IMR-90 (cell line): ENCODE measurements around the gene TTC21A. TPM values are rescaled to one million over a fixed set of nuclear protein-coding genes. Genes with fewer than 3 reads are reported as not detected.

ENCODE experiments used
- ATAC-seq: fragments of 200-7000 bp; cut with Tn5 transposase; 2 replicates; pipeline ENCODE4 v1.9.1; 2020; ENCODE audit warnings: low read depth, mild to moderate bottlenecking, moderate library complexity
- BruUV-seq: library from RNA; stranded (reverse); fragments of 400-500 nt; replicated peaks from 2 replicates; lab custom pipeline; 2021; lab: Mats Ljungman, UMichigan
- CTCF ChIA-PET: fragments of 300-600 bp; formaldehyde crosslinking; extraction: SDS; loops from one replicate; lab custom pipeline; 2021; ENCODE audit warnings: antibody characterized with exemption; lab: Yijun Ruan, JAX
- POLR2A ChIA-PET: fragments of 300-600 bp; sonication (Branson Sonifier 250); formaldehyde crosslinking; loops from one replicate; lab custom pipeline; 2022; ENCODE audit warnings: antibody characterized with exemption; ENCODE audit not compliant: unreplicated experiment; lab: Charles Lee
- DNase-seq: peaks from one replicate; pipeline ENCODE4 v3.0.0; 2013
- H2AFZ ChIP-seq: replicated peaks from 2 replicates; pipeline ENCODE3; 2013; ENCODE audit warnings: low read length, mild to moderate bottlenecking; ENCODE audit not compliant: poor library complexity
- H2AK5ac ChIP-seq: 2 replicates; pipeline ENCODE4 v1.6.1; 2013; ENCODE audit warnings: low read depth, low read length, inconsistent platforms
- H2AK9ac ChIP-seq: replicated peaks from 2 replicates; pipeline ENCODE3; 2013; ENCODE audit warnings: mild to moderate bottlenecking, low read depth, low read length, moderate library complexity; ENCODE audit not compliant: poor library complexity
- H2BK120ac ChIP-seq: 2 replicates; pipeline ENCODE4 v1.6.1; 2013; ENCODE audit warnings: low read depth, low read length, inconsistent platforms
- H2BK15ac ChIP-seq: 3 replicates; pipeline ENCODE4 v1.6.1; 2013; ENCODE audit warnings: low read depth, low read length, inconsistent platforms
- H2BK20ac ChIP-seq: 2 replicates; pipeline ENCODE4 v1.6.1; 2013; ENCODE audit warnings: low read depth, mild to moderate bottlenecking, inconsistent platforms, low read length, moderate library complexity
- H2BK5ac ChIP-seq: 2 replicates; pipeline ENCODE4 v1.6.1; 2013; ENCODE audit warnings: mild to moderate bottlenecking, low read depth, low read length, inconsistent platforms; ENCODE audit not compliant: poor library complexity, severe bottlenecking
- H3K14ac ChIP-seq: replicated peaks from 2 replicates; pipeline ENCODE4 v1.6.1; 2013; ENCODE audit warnings: low read depth, low read length, inconsistent platforms
- H3K18ac ChIP-seq: 2 replicates; pipeline ENCODE4 v1.6.1; 2013; ENCODE audit warnings: low read depth, low read length, control low read depth
- H3K23ac ChIP-seq: 2 replicates; pipeline ENCODE4 v1.6.1; 2013; ENCODE audit warnings: low read depth, low read length, inconsistent platforms
- H3K27ac ChIP-seq: 2 replicates; pipeline ENCODE4 v1.5.1; 2013; ENCODE audit warnings: mild to moderate bottlenecking, control low read depth, low read length; ENCODE audit not compliant: insufficient read depth
- H3K27me3 ChIP-seq: 2 replicates; pipeline ENCODE4 v1.6.1; 2013; ENCODE audit warnings: low read length; ENCODE audit not compliant: control insufficient read depth, insufficient read depth
- H3K36me3 ChIP-seq: 2 replicates; pipeline ENCODE4 v1.6.1; 2013; ENCODE audit warnings: low read length, mixed read lengths; ENCODE audit not compliant: control insufficient read depth, insufficient read depth
- H3K4ac ChIP-seq: 2 replicates; pipeline ENCODE4 v1.6.1; 2013; ENCODE audit warnings: low read depth, low read length, inconsistent platforms
- H3K4me1 ChIP-seq: 2 replicates; pipeline ENCODE4 v1.6.1; 2013; ENCODE audit warnings: low read length, mixed read lengths; ENCODE audit not compliant: control insufficient read depth, insufficient read depth
- H3K4me2 ChIP-seq: 2 replicates; pipeline ENCODE4 v1.6.1; 2013; ENCODE audit warnings: low read depth, mild to moderate bottlenecking, control low read depth, low read length, moderate library complexity
- H3K4me3 ChIP-seq: 2 replicates; pipeline ENCODE4 v1.5.1; 2013; ENCODE audit warnings: low read depth, mild to moderate bottlenecking, control low read depth, low read length, moderate library complexity; ENCODE audit not compliant: insufficient read depth
- H3K56ac ChIP-seq: 2 replicates; pipeline ENCODE4 v1.6.1; 2013; ENCODE audit warnings: low read length, inconsistent platforms; ENCODE audit not compliant: insufficient read depth; ENCODE audit errors: extremely low read depth
- H3K79me1 ChIP-seq, 2 experiments: 2 replicates each; pipeline ENCODE4 v1.6.1; 2013; ENCODE audit warnings: low read length in 2 of 2, inconsistent platforms in 1 of 2, low read depth in 1 of 2
- H3K9ac ChIP-seq: 2 replicates; pipeline ENCODE4 v1.6.1; 2013; ENCODE audit warnings: low read depth, low read length, control low read depth
- H3K9me1 ChIP-seq: 2 replicates; pipeline ENCODE4 v1.6.1; 2013; ENCODE audit warnings: low read length, inconsistent platforms; ENCODE audit not compliant: insufficient read depth
- H3K9me3 ChIP-seq: 2 replicates; pipeline ENCODE4 v1.6.1; 2013; ENCODE audit warnings: low read length; ENCODE audit not compliant: control insufficient read depth, insufficient read depth
- H4K20me1 ChIP-seq: 2 replicates; pipeline ENCODE4 v1.6.1; 2013; ENCODE audit warnings: low read length, inconsistent platforms; ENCODE audit not compliant: insufficient read depth
- H4K5ac ChIP-seq: 2 replicates; pipeline ENCODE4 v1.6.1; 2013; ENCODE audit warnings: mild to moderate bottlenecking, low read depth, low read length, control low read depth
- H4K8ac ChIP-seq, 2 experiments: 2 replicates each; pipeline ENCODE4 v1.6.1; 2013; ENCODE audit warnings: low read depth in 2 of 2, low read length in 2 of 2, control low read depth in 1 of 2, inconsistent platforms in 1 of 2
- H4K91ac ChIP-seq: 2 replicates; pipeline ENCODE4 v1.6.1; 2013; ENCODE audit warnings: low read depth, low read length, inconsistent platforms; ENCODE audit not compliant: insufficient read depth
- POLR2A ChIP-seq: IDR thresholded peaks from 2 replicates; pipeline ENCODE4 v1.6.1; 2012; ENCODE audit warnings: mild to moderate bottlenecking, low read depth, low read length
- WGBS, 2 experiments: methylation state at CpG; one replicate each; pipeline versions ENCODE4 v1.1.5 to v1.1.7; 2013; ENCODE audit warnings: missing lambda C conversion rate in 2 of 2; ENCODE audit not compliant: insufficient read length in 1 of 2; ENCODE audit errors: extremely low coverage in 2 of 2; 5-methylcytosine and 5-hydroxymethylcytosine counted together
- dilution Hi-C: fragments of 300-500 bp; cut with HindIII; formaldehyde crosslinking; loops from one replicate; pipeline ENCODE4 v1.14.3; 2018; ENCODE audit warnings: low sequenced_read_pairs; ENCODE audit not compliant: unreplicated experiment
- in situ Hi-C: fragments of 300-500 bp; cut with MboI; formaldehyde crosslinking; loops from 3 replicates; pipeline ENCODE4 v1.14.3; 2019; ENCODE audit warnings: low sequenced_read_pairs, inconsistent platforms, mixed read lengths
- intact Hi-C: fragments of 100-400 bp; cut with micrococcal nuclease; formaldehyde crosslinking; loops from 2 replicates; pipeline ENCODE4 v1.10.0; 2022
- polyA plus RNA-seq, 3 experiments: library from polyadenylated mRNA; depleted of rRNA; stranded (reverse); fragments of >200 nt; gene quantifications; 2 replicates each; pipeline ENCODE4 v1.2.3, GENCODE V29; 2012; ENCODE audit warnings: low replicate concordance in 1 of 3
- total RNA-seq: library from RNA; depleted of rRNA; stranded (reverse); fragments of >200 nt; gene quantifications from 2 replicates; pipeline ENCODE4 v1.2.3, GENCODE V29; 2012

Gene TTC21A
- total and polyA plus RNA-seq, 2 of the 4 experiments (the other 2 are of a cell fraction) = 0.90 to 1.8 TPM

- peak overlapping the region; percentile 23; the same call in 1 of the 2 replicates for H2BK120ac ChIP-seq
- peak overlapping the region; percentile 48 for H3K14ac ChIP-seq
- intact Hi-C loops (loop anchor here (5.0 kb wide), 1 partner anchor 58 kb away; the partner anchor contains the start of genes GORASP1 and TTC21A), dilution Hi-C loops (no loop called here), in situ Hi-C loops (no loop called here)
- H2BK20ac ChIP-seq = peak overlapping the region; percentile 44; the same call in 1 of the 2 replicates
- H2BK15ac ChIP-seq = peak overlapping the region; percentile 65; the same call in 2 of the 3 replicates
- H3K4ac ChIP-seq = peak overlapping the region; percentile 61; the same call in 1 of the 2 replicates
- H3K9ac ChIP-seq = no peak overlapping the region
- CTCF ChIA-PET = no interaction called here
- BruUV-seq = no TSS peak
- no peak overlapping the region for H3K56ac ChIP-seq
- no peaks in the 10 kb centered on the region for H3K36me3 ChIP-seq
- ATAC-seq (no peak), DNase-seq (no peak)
- H3K79me1 ChIP-seq = no peaks in the 10 kb centered on the region; a peak in 1 of 4 replicates
- peak overlapping the region; percentile 36; the same call in 1 of the 2 replicates for H3K23ac ChIP-seq
- POLR2A ChIA-PET = interaction anchor here (1.4 kb wide), 1 partner anchor 12 kb away, joined by 9 read pairs; no protein-coding TSS in a partner anchor
- H3K9me1 ChIP-seq = peaks cover 8% of the 10 kb centered on the region
- H3K4me1 ChIP-seq = peaks cover 5% of the 10 kb centered on the region
- peak overlapping the region in 1 of 2 experiments; percentile 11; a peak in 1 of 4 replicates for H4K8ac ChIP-seq
- H4K91ac ChIP-seq = peak overlapping the region; percentile 63
- WGBS, 2 experiments = no CpG with 5 or more reads among the region's 1 CpG
- no peaks in the 10 kb centered on the region for H3K27me3 ChIP-seq
- H3K18ac ChIP-seq = peak overlapping the region; percentile 33; the same call in 1 of the 2 replicates
- H2AK9ac ChIP-seq = no peak overlapping the region
- no peak overlapping the region for H4K5ac ChIP-seq
- peak overlapping the region; percentile 66 for H2BK5ac ChIP-seq
- no peak overlapping the region for H3K27ac ChIP-seq
- peak overlapping the region; percentile 6; the same call in 1 of the 2 replicates for H2AK5ac ChIP-seq
- H3K9me3 ChIP-seq = peaks cover 2% of the 10 kb centered on the region; the same call in 1 of the 2 replicates
- no peak for TF ChIP-seq POLR2A
- H2AFZ ChIP-seq = no peak overlapping the region
- no peak overlapping the region for H3K4me2 ChIP-seq
- H4K20me1 ChIP-seq = no peaks in the 10 kb centered on the region
- no peak overlapping the region for H3K4me3 ChIP-seq
Observed at GRCh38 chr3:39165518-39165917, 58.0 kb downstream of the TTC21A start.
